Upper lobe of left lung (tissue), 6 donors: Measurements from ENCODE around the gene SUV39H2. TPM values are rescaled to one million over a fixed set of nuclear protein-coding genes. Genes with fewer than 3 reads are reported as not detected.
A peak's percentile ranks its signal among the peaks of the same experiment; 100 is the strongest.

Experiments used
- ATAC-seq, 2 donors: fragments of 200-7000 bp; cut with Tn5 transposase; one replicate each; pipeline ENCODE4 v1.9.1; 2022; ENCODE audit warnings: mild to moderate bottlenecking in 2 of 2, moderate library complexity in 2 of 2; ENCODE audit not compliant: low FRiP score in 2 of 2
- DNase-seq, 2 donors: peaks; one replicate each; pipeline ENCODE4 v3.0.0-alpha.2; 2019 to 2020
- H3K27ac ChIP-seq, 4 donors: fragments of 200-600 bp; sonication (generic); one replicate each; pipeline ENCODE4 v1.5.1; 2016 to 2019
- H3K27me3 ChIP-seq, 4 donors: fragments of 200-600 bp; sonication (generic); one replicate each; pipeline ENCODE4 v1.5.1; 2017 to 2019
- H3K36me3 ChIP-seq, 4 donors: fragments of 200-600 bp; sonication (generic); one replicate each; pipeline ENCODE4 v1.5.1; 2016 to 2019
- H3K4me1 ChIP-seq, 4 donors: fragments of 200-600 bp; sonication (generic); one replicate each; pipeline ENCODE4 v1.5.1; 2018 to 2019
- H3K4me3 ChIP-seq, 4 donors: fragments of 200-600 bp; sonication (generic); one replicate each; pipeline ENCODE4 v1.5.1; 2017 to 2019; ENCODE audit warnings: mild to moderate bottlenecking in 2 of 4, moderate library complexity in 1 of 4
- H3K9me3 ChIP-seq, 4 donors: fragments of 200-600 bp; sonication (generic); one replicate each; pipeline ENCODE4 v1.5.1; 2018 to 2019
- EP300 ChIP-seq, 4 donors: sonication (generic); formaldehyde crosslinking; IDR thresholded peaks; one replicate each; pipeline ENCODE4 v1.5.1; 2017; ENCODE audit warnings: antibody characterized with exemption in 4 of 4, control low read depth in 2 of 4
- POLR2A ChIP-seq, 4 donors: fragments of 450-650 bp; IDR thresholded peaks; one replicate each; pipeline ENCODE4 v1.5.1; 2016 to 2017; ENCODE audit warnings: antibody characterized with exemption in 4 of 4, mild to moderate bottlenecking in 2 of 4
- POLR2AphosphoS5 ChIP-seq, 2 donors: sonication (generic); formaldehyde crosslinking; IDR thresholded peaks; one replicate each; pipeline ENCODE4 v1.5.1; 2017; ENCODE audit warnings: antibody characterized with exemption in 2 of 2
- WGBS, 2 donors: methylation state at CpG; one replicate each; pipeline ENCODE4 v1.1.5; 2017 to 2018; 5-methylcytosine and 5-hydroxymethylcytosine counted together
- total RNA-seq, 6 donors: library from RNA; depleted of rRNA in 4 of 6; stranded (reverse); fragments of >200 nt in 4 of 6; gene quantifications; one replicate each; pipeline versions ENCODE4 v1.1.0 to v1.2.1, GENCODE V29; 2016 to 2021
- TF ChIP-seq, protein P1 (sequence below), 6 experiments: fragments of 450-650 bp in 4 of 6; fragments of 200-600 bp in 2 of 6; sonication (generic) in 2 of 6; IDR thresholded peaks; one replicate each; pipeline ENCODE4 v1.5.1; 2016 to 2019; ENCODE audit warnings: antibody characterized with exemption in 6 of 6
- donor health status: DM: no; HTN: no; CAD: no; lungs with moderate emphysema.
- donor health status: DM: no; HTN: yes; CAD: no; lungs with severe emphysema.

SUV39H2 gene
- total RNA-seq, 6 donors from 2014 or later: 1.6 to 4.9 (median 3.7) TPM

DNA sequence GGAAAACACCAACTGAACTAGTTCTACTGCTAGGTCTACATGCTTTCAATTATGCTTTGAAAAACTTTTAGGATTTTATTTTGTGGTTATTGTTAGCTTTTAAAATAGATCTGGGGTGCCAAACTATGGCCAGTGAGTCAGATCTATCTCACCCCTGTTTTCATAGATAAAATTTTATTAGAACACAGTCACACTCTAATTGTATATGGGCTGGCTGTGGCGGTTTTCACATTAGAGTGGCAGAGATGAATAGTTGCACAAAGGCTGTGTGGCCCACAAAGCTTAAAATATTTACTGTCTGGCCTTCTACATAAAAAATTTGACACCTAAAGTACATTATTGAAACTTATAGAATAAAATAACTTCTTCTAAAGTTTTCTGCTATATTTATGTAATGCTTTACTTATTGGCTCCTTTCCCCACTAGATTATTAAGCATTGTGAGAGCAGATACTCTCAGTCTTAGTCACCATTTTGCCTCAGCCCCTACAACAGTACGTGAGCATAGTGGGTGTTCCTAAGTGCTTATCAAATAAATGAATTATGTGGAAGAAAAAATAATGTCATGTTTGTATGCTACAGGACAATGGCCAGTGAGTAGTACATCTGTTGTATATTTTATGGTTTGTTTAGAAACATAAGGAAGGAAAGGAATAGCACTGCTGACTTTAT, 5.4 kb upstream of the SUV39H2 start:
- Histone ChIP-seq H3K9me3 (no peaks in the 10 kb centered on the region), H3K4me3 (no peak overlapping the region), H3K36me3 (peaks cover 6 to 18% (median 14%) of the 10 kb centered on the region in 4 donors), H3K27ac (no peak overlapping the region), H3K27me3 (no peaks in the 10 kb centered on the region), H3K4me1 (peaks cover 7 to 17% (median 9%) of the 10 kb centered on the region in 4 donors)
- ATAC-seq (no peak), DNase-seq (no peak)
- TF ChIP-seq POLR2AphosphoS5 (IDR thresholded peaks at IDR 0.05): no peak
- 64 to 69% methylated on average over 2 of the region's 2 CpGs for WGBS, 2 donors

DNA sequence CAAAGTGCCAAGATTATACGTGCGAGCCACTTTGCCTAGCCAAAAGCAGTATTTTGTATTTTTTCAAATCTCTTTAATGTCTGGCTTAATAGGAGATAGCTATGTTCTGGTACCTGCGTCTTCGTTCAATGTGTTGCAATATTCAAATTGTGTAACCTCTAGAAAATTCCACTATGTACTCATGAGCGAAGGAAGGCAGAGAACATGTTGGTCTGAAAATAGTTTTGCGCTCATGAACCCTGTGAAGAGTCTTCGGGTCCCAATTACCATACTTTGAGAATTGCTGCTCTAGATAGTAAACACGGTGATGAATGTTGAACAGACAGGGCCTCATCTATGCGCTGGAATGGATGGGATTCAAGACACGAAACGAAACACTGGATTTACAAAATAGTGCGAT, 2.7 kb upstream of the SUV39H2 start:
- no peaks in the 10 kb centered on the region for H3K27me3 ChIP-seq
- WGBS, 2 donors: 77 to 84% methylated on average over 12 of the region's 12 CpGs
- DNase-seq (no peak), ATAC-seq (no peak)
- no peaks in the 10 kb centered on the region for H3K9me3 ChIP-seq
- no peak overlapping the region for H3K4me3 ChIP-seq
- peaks cover 0 to 3% (median 0%) of the 10 kb centered on the region in 4 donors for H3K36me3 ChIP-seq
- no peak overlapping the region for H3K27ac ChIP-seq
- TF ChIP-seq EP300 (IDR thresholded peaks at IDR 0.05) (no peak), POLR2A (IDR thresholded peaks at IDR 0.05) (no peak), POLR2AphosphoS5 (IDR thresholded peaks at IDR 0.05) (no peak)
- TF ChIP-seq, protein P1, sequence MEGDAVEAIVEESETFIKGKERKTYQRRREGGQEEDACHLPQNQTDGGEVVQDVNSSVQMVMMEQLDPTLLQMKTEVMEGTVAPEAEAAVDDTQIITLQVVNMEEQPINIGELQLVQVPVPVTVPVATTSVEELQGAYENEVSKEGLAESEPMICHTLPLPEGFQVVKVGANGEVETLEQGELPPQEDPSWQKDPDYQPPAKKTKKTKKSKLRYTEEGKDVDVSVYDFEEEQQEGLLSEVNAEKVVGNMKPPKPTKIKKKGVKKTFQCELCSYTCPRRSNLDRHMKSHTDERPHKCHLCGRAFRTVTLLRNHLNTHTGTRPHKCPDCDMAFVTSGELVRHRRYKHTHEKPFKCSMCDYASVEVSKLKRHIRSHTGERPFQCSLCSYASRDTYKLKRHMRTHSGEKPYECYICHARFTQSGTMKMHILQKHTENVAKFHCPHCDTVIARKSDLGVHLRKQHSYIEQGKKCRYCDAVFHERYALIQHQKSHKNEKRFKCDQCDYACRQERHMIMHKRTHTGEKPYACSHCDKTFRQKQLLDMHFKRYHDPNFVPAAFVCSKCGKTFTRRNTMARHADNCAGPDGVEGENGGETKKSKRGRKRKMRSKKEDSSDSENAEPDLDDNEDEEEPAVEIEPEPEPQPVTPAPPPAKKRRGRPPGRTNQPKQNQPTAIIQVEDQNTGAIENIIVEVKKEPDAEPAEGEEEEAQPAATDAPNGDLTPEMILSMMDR (IDR thresholded peaks at IDR 0.05): no peak
- peaks cover 12 to 32% (median 16%) of the 10 kb centered on the region in 4 donors for H3K4me1 ChIP-seq

DNA sequence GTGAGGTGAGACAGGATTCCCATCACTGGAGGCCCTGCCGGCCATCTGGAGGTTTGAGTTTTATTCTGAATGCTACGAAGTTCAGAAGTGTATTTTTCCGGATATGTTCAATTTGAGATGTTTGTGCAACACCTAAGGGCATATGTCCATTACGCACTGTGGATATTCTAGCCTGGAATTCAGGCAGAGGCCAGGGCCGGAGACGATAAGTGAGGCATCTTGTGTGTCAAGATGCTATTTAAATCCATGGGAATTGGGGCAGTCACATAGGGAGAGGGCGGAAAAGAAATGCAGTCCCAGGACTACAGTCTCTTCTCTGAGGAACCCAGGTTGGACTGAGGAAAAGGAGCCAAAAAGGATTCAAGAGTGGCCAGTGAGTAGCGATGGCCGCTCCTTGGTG, 1.9 kb upstream of the SUV39H2 start:
- WGBS, 2 donors: 88 to 95% methylated on average over 9 of the region's 9 CpGs

DNA sequence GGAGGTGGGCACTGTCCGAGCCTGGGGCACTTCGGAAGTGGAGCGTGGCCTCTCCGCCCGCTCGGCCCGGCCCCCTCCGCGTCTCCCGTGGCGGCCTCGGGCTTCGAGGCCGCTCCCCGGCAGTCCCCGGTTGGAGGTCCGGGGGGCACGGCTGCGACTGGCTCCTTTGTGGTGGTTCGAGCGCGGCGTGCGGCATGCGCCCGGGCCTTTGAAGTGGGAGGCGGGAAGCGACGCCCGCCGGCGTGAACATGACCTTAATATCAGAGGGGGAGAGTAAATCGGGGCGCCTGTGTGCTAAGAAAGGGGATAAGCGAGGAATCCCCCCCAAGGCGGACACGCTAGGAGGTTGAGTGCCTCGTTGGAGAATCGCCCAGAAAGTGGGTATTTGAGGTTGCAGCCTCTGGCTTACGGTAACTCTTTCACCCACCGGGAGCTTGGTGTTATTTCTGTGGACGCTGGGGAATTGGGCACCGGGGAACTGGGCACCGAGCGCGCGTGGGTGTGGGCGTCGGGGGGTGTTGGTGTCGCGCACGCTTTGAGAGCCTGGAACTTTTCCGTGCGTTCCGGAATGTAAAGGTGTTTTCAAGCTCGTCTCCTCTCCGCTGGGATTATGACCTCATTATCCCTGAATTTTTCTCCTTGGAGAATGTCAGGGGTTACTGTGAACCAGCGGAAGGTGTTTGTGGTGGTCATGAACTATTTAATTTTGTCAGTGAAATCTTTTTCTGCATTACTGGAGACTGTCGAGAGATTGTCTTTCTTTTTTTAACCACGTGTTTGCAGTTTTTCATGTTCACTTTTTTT, 660 bp downstream of the SUV39H2 start:
- DNase-seq (peak in 1 of 2 donors; percentile 85), ATAC-seq (peak in 1 of 2 donors; percentile 15)
- Histone ChIP-seq H3K9me3 (no peaks in the 10 kb centered on the region), H3K27ac (peak overlapping the region; percentile 93 to 94 (median 94)), H3K27me3 (no peaks in the 10 kb centered on the region), H3K4me3 (peak overlapping the region; percentile 97 to 100 (median 98)), H3K4me1 (peaks cover 12 to 32% (median 16%) of the 10 kb centered on the region in 4 donors), H3K36me3 (no peaks in the 10 kb centered on the region)
- WGBS, 2 donors: 1% methylated on average over 39 to 47 of the region's 60 CpGs
- TF ChIP-seq POLR2AphosphoS5 (IDR thresholded peaks at IDR 0.05) (no peak), POLR2A (IDR thresholded peaks at IDR 0.05) (peak in 1 of 4 donors; percentile 8)
- TF ChIP-seq, protein P1 (IDR thresholded peaks at IDR 0.05): no peak

More for the DNA sequence above, 1.9 kb upstream of the SUV39H2 start:
- Histone ChIP-seq H3K4me3 (no peak overlapping the region), H3K27me3 (no peaks in the 10 kb centered on the region), H3K36me3 (peaks cover 0 to 3% (median 0%) of the 10 kb centered on the region in 4 donors), H3K27ac (no peak overlapping the region), H3K4me1 (peaks cover 12 to 32% (median 16%) of the 10 kb centered on the region in 4 donors), H3K9me3 (no peaks in the 10 kb centered on the region)
- no peak for DNase-seq
- ATAC-seq: no peak
- no peak for TF ChIP-seq POLR2AphosphoS5 (IDR thresholded peaks at IDR 0.05)
- no peak for TF ChIP-seq POLR2A (IDR thresholded peaks at IDR 0.05)
- TF ChIP-seq EP300 (IDR thresholded peaks at IDR 0.05): no peak
- TF ChIP-seq, protein P1 (IDR thresholded peaks at IDR 0.05): no peak

DNA sequence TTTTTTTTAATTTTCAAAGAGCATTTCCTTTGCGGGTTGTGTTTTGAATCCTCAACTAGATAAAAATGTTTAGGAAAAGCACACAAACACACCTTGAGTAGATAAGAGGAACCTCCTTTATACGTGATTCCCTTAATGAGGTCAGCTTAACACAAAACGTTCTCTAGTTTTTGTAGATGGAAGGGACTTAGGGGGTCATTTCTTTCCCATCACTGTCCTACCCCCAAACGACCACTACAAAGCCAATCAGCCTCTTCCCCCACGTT, 1.2 kb downstream of the SUV39H2 start:
- DNase-seq (no peak), ATAC-seq (no peak)
- Histone ChIP-seq H3K27ac (no peak overlapping the region), H3K4me1 (peaks cover 12 to 32% (median 16%) of the 10 kb centered on the region in 4 donors), H3K27me3 (no peaks in the 10 kb centered on the region), H3K9me3 (no peaks in the 10 kb centered on the region), H3K4me3 (peak overlapping the region in 3 of 4 donors; percentile 97 to 99 (median 98)), H3K36me3 (no peaks in the 10 kb centered on the region)
- TF ChIP-seq POLR2AphosphoS5 (IDR thresholded peaks at IDR 0.05) (no peak), EP300 (IDR thresholded peaks at IDR 0.05) (no peak), POLR2A (IDR thresholded peaks at IDR 0.05) (no peak)
- TF ChIP-seq, protein P1 (IDR thresholded peaks at IDR 0.05): no peak
- whole genome bisulfite sequencing, 2 donors: 2 to 6% methylated on average over 5 of the region's 5 CpGs
